ENCODE measurements around the gene ZDHHC22. TPM values are rescaled to one million over a fixed set of nuclear protein-coding genes. Genes with fewer than 3 reads are reported as not detected.

The ZDHHC22 gene
- total and polyA plus RNA-seq, 2 experiments from 2014 or later = 0.12 TPM; not detected in 1

DNA sequence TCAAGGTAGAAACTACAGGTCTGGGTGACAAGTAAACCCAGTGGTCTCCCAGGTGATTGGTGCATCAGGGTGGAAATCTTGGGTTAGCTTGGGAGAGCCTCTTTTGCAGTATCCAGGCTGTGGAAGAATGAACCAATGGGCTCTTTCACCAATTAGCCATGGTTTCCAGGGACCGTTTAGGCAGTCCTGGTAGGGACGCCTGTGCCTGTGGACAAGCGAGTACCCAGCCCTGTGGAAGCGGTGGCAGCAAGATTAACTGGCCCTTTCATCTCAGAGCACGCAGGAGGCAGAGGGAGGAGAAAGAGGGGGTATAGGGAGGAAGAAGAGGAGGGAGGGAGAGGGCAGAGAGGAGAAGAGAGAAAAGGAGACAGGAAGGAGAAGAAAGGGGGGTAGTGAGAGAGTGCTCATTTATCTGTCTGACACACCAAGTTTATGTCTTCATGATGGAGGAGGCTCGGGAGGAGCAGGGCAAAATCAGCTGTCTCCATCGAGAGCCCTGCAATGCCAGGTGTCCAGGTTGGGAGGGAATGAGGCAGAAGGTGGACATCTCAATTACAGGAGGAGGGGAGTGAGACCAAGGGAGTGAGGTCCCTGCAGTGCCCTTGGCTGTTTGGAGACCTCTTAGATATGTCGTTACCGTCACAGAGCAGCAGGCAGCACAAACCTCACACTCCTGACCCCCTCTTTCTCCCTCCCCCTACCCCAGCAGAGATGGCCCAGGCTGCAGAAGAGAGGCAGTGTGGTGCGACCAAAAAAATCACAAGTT is 4.6 kb upstream of the ZDHHC22 start:
- DNase-seq (ENCODE audit: low read depth in 1 of 2, low spot score in 1 of 2) = no peak
- Histone ChIP-seq H3K9me3 (ENCODE audit: low read depth) (no peaks in the 10 kb centered on the region), H3K4me1 (ENCODE audit: low read depth) (no peaks in the 10 kb centered on the region), H3K27me3 (peaks cover 56% of the 10 kb centered on the region), H3K4me3 (no peak overlapping the region), H3K36me3 (no peaks in the 10 kb centered on the region), H3K27ac (no peak overlapping the region)
- TF ChIP-seq CTCF (IDR thresholded peaks at IDR 0.05; ENCODE audit: low read depth, low read length) = no peak

DNA sequence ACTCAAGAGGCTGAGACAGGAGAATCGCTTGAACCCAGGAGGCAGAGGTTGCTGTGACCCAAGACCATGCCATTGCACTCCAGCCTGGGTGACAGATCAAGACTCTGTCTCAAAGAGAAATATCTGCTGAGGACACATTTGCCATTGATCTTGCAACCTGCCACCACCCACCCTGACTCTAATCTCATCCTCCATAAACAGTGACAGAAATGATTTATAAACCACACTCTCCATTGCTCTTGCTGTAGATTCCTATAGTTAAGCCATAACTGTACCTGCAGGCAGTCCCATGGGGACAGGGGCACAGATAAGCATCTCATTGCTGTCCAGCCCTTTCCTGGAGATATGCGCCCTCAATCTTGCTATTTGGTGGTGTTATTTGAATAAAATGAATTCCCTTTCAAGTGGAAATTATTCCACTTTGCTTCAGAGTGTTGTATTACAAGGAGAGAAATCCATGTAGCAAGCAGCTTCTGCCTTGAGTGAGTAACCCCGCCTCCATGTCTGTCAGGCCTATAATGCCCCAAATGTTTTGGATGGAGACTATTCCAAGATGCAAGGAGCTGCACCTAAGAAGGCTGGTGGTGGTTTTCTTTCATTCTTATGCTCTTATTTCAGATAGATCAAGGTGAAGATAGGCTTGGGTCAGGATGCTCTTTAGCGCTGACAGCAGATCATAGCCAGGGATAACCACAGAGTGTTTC is 3.0 kb upstream of the ZDHHC22 start:
- Histone ChIP-seq H3K9me3 (ENCODE audit: low read depth) (no peaks in the 10 kb centered on the region), H3K4me3 (no peak overlapping the region), H3K4me1 (ENCODE audit: low read depth) (peaks cover 2% of the 10 kb centered on the region), H3K36me3 (no peaks in the 10 kb centered on the region), H3K27me3 (peaks cover 70% of the 10 kb centered on the region), H3K27ac (no peak overlapping the region)
- TF ChIP-seq CTCF (IDR thresholded peaks at IDR 0.05; ENCODE audit: low read depth, low read length) = no peak
- no peak for DNase-seq (ENCODE audit: low read depth in 1 of 2, low spot score in 1 of 2)

GRCh38 chr14:77143071-77143470 is 1.5 kb upstream of the ZDHHC22 start:
- Histone ChIP-seq H3K4me1 (ENCODE audit: low read depth) (peaks cover 2% of the 10 kb centered on the region), H3K9me3 (ENCODE audit: low read depth) (no peaks in the 10 kb centered on the region), H3K36me3 (no peaks in the 10 kb centered on the region), H3K4me3 (no peak overlapping the region), H3K27me3 (peaks cover 82% of the 10 kb centered on the region), H3K27ac (no peak overlapping the region)
- TF ChIP-seq CTCF (IDR thresholded peaks at IDR 0.05; ENCODE audit: low read depth, low read length) = no peak
- DNase-seq (ENCODE audit: low read depth in 1 of 2, low spot score in 1 of 2) = no peak

- no peak for TF ChIP-seq CTCF (IDR thresholded peaks at IDR 0.05; ENCODE audit: low read depth, low read length)
- H3K4me1 ChIP-seq (ENCODE audit: low read depth) = peaks cover 2% of the 10 kb centered on the region
These were observed 612 bp upstream of the ZDHHC22 start for GRCh38 chr14:77142005-77142800.

DNA sequence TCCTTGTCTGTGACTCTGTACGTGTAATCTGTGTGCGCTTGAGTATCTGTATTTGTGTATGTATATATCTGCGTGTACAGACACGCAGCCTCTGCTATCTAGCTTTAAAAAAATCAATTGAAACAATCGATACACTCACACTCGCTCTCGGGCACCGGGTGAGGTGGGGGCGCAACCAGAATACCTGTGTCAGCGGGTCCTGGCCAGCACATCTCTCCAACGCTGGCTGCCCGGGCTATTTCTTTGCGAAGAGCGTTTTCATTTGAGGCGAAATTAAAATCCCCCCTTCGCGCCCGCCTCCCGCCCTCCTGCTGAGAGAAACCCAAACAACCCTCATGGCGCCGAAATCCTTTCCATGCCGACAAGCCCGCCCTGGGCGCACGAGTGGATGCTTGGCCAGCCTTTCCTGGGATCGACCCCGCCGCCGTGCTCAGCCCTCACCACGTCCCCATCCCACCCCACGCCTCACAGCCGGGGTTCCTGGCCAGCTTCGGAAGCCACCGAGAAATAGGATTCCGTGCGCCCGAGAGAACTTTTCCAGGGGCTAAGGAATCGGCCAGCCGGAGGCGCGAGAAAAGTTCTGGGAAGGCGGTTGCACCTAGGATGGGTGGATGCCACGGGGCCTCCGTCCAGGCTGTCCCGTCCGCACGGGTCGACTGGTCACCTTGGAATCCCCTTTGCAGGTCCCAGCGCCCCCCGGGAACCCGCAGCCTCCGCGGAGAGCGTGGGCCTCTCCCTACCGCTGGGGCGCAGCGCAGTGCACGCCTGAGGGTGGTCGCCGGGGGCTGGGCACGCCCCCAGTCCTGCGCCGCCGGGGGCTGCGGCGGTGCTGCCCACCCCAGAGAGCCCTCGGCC is 1.0 kb downstream of the ZDHHC22 start:
- H3K36me3 ChIP-seq = no peaks in the 10 kb centered on the region
- H3K9me3 ChIP-seq (ENCODE audit: low read depth) = no peaks in the 10 kb centered on the region
- no peak for DNase-seq (ENCODE audit: low read depth in 1 of 2, low spot score in 1 of 2)
- no peak overlapping the region for H3K27ac ChIP-seq
- H3K27me3 ChIP-seq = peaks cover 72% of the 10 kb centered on the region
- TF ChIP-seq CTCF (IDR thresholded peaks at IDR 0.05; ENCODE audit: low read depth, low read length) = no peak
- peak overlapping the region; percentile 32 for H3K4me3 ChIP-seq
- H3K4me1 ChIP-seq (ENCODE audit: low read depth) = peaks cover 2% of the 10 kb centered on the region

More at GRCh38 chr14:77142005-77142800, 612 bp upstream of the ZDHHC22 start:
- peak overlapping the region; percentile 32 for H3K4me3 ChIP-seq
- H3K9me3 ChIP-seq (ENCODE audit: low read depth) = no peaks in the 10 kb centered on the region
- H3K27me3 ChIP-seq = peaks cover 85% of the 10 kb centered on the region
- no peaks in the 10 kb centered on the region for H3K36me3 ChIP-seq
- no peak overlapping the region for H3K27ac ChIP-seq
- no peak for DNase-seq (ENCODE audit: low read depth in 1 of 2, low spot score in 1 of 2)

Data from cardiac muscle cell (in vitro differentiated cells and primary cell).